ENCODE measurements around the gene SCOC.
"Not testable (repeated sequence)": the region's sequence is repeated elsewhere in the genome, so short reads cannot be mapped to it uniquely, and the experiment has no call there.

SCOC gene

GRCh38 chr4:140361099-140361498 is 12.3 kb upstream of the SCOC start:
- DNase-seq (ENCODE audit: low read depth, low spot score) = no peak

- no peak for DNase-seq (ENCODE audit: low read depth, low spot score)
Observed at GRCh38 chr4:140363051-140363450, 10.4 kb upstream of the SCOC start.

- no peak for DNase-seq (ENCODE audit: low read depth, low spot score)
Observed at GRCh38 chr4:140363558-140363957, 9.9 kb upstream of the SCOC start.

- DNase-seq (ENCODE audit: low read depth, low spot score) = no peak
Observed at GRCh38 chr4:140367738-140368137, 5.7 kb upstream of the SCOC start.

- no peak for DNase-seq (ENCODE audit: low read depth, low spot score)
Observed at GRCh38 chr4:140368686-140369085, 4.8 kb upstream of the SCOC start.

GRCh38 chr4:140372751-140373327 is 607 bp upstream of the SCOC start:
- no peak for DNase-seq (ENCODE audit: low read depth, low spot score)

GRCh38 chr4:140374130-140374477 is 658 bp downstream of the SCOC start:
- no peak for DNase-seq (ENCODE audit: low read depth, low spot score)

- DNase-seq (ENCODE audit: low read depth, low spot score) = no peak
Observed at GRCh38 chr4:140382732-140383131, 9.3 kb downstream of the SCOC start.

GRCh38 chr4:140388015-140388414 is 14.6 kb downstream of the SCOC start:
- DNase-seq (ENCODE audit: low read depth, low spot score) = no peak

GRCh38 chr4:140395668-140396067 is 22.2 kb downstream of the SCOC start:
- no peak for DNase-seq (ENCODE audit: low read depth, low spot score)

GRCh38 chr4:140400111-140400510 is 26.7 kb downstream of the SCOC start:
- no peak for DNase-seq (ENCODE audit: low read depth, low spot score)

- no peak for DNase-seq (ENCODE audit: low read depth, low spot score)
Observed at GRCh38 chr4:140406292-140406691, 32.8 kb downstream of the SCOC start.

GRCh38 chr4:140408974-140409373 is 35.5 kb downstream of the SCOC start:
- no peak for DNase-seq (ENCODE audit: low read depth, low spot score)

GRCh38 chr4:140413130-140413969 is 39.9 kb downstream of the SCOC start:
- DNase-seq (ENCODE audit: low read depth, low spot score) = not testable (repeated sequence)

GRCh38 chr4:140423106-140423505 is 49.7 kb downstream of the SCOC start:
- DNase-seq (ENCODE audit: low read depth, low spot score) = no peak

GRCh38 chr4:140426610-140427105 is 53.2 kb downstream of the SCOC start:
- no peak for DNase-seq (ENCODE audit: low read depth, low spot score)

- DNase-seq (ENCODE audit: low read depth, low spot score) = peak; percentile 18
Observed at GRCh38 chr4:140427106-140427918, 53.9 kb downstream of the SCOC start, which contains the start of gene CLGN. Gene CLGN, minus strand, starts transcription at chr4:140427648. Its CDS starts 14,570 bp downstream, at chr4:140413078.

- no peak for DNase-seq (ENCODE audit: low read depth, low spot score)
Observed at GRCh38 chr4:140427919-140428471, 54.5 kb downstream of the SCOC start.
